ENCODE data around the gene ANKRD13D.
A peak's percentile ranks its signal among the peaks of the same experiment; 100 is the strongest.
"Not testable (repeated sequence)": the region's sequence is repeated elsewhere in the genome, so short reads cannot be mapped to it uniquely, and the experiment has no call there.

ANKRD13D gene

DNA sequence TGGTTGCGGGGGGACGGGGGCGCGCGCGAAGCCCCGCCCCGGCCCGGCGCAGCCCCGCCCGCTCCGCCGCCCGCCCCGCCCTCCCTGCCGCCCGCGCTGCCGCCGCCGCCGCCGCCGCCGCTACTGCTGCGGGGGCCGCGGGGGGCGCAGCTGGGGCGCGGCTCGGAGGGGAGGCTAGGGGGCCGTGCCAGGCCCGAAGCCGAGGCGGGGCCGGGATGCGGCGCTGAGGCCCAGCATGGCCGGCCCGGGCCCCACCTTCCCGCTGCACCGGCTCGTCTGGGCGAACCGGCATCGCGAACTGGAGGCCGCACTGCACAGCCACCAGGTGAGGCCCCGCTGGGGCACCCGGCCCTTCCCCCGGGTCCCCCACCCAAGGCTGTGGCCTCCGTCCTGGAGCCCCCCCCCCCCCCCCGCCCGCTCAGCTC is at the start of gene ANKRD13D:
ANKRD13D (plus strand) TSS at position 78 of the 425 bp plus-strand sequence; CDS start at position 236, 158 bp downstream.
- DNase-seq, result no peak

DNA sequence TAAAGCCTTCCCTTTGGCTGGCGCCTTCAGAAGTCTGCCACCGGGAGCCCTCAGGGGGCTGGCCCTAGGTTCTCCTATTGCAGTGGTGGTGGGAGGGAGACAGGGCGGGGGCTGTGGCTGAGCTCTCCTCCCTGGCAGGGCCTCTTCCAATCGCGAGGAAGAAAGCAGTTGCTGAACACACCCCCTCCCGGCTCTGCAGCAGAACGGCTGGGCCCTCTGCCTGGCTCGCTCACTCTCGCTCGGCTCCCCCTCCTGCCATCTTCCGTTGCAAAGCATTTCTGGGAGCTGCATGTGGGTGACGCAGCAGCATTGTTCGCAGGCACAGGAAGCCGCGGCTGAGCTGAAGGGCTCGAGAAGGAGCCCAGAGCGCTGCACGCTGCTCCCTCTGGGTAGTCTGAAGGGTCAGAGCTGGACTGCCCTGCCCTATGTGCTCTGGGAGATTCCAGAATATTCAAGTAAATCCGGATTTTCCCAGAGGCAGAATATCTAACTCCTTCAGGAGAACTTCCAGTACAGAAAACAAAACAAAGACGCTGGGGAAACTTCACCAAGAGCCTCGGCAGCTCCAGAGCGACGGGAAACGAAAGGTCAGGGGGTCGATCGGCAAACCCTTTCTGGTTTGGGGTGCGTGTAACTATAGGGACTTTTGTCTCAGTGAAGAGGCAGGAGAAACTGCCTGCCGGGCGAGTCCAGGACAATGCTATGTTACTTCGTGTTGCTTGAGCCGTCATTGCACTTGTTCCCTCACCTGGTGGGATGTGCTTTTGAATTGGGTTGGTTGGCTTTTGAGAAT is 49.1 kb upstream of the ANKRD13D start:
- DNase-seq, result peak; percentile 97

DNA sequence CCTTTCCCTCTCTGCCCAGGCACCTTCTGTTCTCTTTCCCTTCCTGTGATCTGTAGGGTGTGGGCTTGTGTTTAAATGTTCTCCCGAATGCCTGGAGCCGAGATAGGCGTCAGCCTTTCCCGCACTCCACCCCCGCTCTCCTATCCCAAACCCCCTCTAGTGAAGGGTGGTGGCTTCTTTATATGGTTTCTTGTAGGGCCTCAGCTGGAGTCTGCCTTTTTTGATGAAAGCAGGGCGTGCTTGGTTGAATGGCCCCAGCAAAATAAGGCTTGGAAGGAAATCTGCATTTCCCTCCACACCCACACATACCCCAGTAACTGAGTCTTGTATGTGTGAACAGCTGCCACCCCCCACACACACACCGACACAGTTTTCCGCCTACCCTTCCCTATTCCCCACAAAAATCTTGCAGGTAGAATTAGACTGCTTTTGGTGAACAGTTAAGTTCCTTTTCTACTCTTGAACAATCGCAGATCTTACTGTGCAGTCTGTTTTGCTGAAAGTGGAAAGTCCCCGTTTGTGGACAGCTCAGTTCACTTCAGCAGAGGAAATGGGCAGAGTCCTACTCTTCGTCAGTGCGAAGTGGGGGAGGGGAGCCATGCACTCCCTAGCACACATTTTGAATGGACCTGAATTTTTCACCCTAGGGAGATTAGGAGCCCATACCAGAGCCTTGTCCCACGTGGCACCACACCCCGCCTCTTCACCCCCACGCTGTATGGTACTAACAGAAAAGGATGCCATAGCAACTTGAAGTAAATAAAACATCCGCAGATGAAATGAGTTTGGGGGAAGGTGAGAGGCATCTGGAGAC is 48.3 kb upstream of the ANKRD13D start:
- peak; percentile 56 for DNase-seq

DNA sequence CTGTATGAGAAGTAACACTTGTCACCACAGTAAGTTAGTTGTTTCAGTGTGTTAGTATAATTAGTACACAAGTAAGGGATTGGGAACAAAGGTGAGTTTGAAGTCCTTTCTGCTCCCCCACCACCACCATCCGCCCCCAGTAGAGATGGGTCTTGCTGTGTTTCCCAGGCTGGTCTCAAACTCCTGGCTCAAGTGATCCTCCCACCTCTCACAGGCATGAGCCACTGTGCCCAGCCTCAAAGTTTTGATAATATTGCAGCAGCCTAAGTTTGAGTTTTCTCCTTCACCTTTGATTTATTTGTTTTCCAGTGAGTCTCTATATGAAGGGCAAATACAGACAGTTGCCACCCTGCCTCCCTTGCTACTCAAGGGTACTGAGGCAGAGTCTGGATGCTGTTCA is 46.6 kb upstream of the ANKRD13D start:
- no peak for DNase-seq

DNA sequence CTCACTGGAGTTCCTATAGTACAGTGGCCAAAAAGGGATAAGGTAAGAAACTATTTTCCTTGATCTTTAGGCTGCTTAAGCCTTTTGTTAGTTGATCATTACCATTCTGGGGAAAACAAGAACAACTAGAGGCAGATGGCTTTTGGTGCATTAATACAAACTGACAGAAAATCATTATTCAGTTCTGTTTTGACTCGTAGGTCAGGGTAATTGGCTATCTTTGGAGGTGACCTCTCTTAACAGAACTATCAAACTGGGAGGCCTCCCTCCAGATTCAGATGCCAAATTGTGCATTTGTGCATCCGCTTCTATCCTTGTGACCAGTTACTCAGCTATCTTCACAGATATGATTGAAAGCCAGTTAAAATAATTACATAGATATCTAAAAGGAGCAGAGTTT is 46.1 kb upstream of the ANKRD13D start:
- no peak for DNase-seq

DNA sequence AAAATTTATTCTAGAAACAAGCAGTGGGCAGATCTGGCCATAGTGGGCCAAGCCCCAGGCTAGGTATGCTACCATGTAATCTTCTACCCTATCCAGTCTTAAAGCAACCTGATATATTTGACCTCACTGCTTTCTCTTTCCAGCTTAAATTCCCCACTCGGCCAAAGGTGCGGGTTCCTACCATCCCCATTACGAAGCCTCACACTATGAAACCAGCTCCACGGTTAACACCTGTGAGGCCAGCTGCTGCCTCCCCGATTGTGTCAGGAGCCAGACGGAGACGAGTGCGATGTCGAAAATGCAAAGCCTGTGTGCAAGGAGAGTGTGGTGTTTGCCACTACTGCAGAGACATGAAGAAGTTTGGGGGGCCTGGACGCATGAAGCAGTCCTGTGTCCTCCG is 44.1 kb upstream of the ANKRD13D start:
- DNase-seq, result no peak

DNA sequence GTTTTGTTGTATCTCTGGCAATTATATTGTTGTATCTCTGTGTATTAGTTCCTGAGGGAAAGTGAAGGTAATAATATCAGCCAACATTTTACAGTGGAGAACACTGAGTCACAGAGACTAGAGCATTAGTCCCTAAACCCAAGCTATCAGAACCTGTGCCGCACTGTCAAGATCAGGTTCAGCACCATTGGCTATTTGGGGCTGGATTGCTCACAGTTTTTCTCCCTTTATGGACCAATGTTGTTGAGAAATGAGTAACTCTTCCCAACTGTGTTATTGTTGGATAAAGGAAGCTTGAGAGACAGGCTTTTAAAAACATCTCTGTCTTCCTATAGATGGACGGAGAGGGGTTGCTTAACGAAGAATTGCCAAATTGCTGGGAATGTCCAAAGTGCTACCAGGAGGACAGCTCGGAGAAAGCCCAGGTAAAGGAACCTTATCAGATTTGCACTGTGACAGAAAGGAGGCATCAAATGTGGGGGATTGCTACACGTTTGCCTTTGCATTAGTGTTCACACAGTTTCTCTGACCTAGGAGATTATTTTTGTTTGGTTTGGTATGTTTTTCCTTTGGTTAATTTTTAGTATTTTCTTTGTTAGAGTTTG is 41.1 kb upstream of the ANKRD13D start:
- no peak for DNase-seq

DNA sequence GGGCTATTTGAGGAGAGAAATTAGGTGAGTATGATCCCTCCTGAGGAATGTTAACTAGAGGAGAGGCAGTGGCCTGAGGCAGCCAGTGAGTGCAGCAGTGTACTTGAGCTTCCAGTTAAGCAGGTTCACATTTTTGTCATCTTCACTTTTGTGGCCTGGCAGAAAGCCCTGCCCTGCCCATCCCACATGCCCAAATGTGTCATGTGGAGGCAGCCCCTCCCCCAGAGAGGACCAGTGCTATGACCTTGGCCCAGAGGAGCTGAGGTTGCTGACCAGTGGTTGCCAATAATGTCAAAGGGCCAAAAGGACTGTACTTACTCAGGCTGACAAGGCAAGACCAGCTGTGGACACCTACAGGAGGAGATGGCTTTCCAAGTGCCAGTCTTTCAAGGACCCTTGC is 40.5 kb upstream of the ANKRD13D start:
- DNase-seq, result no peak

DNA sequence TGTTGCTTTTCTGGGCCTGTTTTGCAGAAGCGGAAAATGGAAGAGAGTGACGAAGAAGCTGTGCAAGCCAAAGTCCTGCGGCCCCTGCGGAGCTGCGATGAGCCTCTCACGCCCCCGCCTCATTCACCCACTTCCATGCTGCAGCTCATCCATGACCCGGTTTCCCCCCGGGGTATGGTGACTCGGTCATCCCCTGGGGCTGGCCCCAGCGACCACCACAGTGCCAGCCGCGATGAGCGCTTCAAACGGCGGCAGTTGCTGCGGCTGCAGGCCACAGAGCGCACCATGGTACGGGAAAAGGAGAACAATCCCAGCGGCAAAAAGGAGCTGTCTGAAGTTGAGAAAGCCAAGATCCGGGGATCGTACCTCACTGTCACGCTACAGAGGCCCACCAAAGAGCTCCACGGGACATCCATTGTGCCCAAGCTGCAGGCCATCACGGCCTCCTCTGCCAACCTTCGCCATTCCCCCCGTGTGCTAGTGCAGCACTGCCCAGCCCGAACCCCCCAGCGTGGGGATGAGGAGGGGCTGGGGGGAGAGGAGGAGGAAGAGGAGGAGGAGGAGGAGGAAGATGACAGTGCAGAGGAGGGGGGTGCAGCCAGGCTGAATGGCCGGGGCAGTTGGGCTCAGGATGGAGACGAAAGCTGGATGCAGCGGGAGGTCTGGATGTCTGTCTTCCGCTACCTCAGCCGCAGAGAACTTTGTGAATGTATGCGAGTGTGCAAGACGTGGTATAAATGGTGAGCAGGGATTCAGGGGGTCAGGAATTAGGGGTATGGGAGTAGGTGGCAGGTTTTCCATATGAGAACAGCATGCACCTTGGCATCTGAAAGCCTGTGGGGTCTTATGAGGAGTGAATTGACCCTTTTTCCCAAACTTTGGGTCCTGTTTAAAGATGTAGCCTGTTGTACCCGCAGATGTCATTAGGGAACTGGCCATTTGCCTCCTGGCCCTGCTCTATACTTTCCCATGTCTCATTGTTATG is 38.8 kb upstream of the ANKRD13D start:
- DNase-seq, result no peak

DNA sequence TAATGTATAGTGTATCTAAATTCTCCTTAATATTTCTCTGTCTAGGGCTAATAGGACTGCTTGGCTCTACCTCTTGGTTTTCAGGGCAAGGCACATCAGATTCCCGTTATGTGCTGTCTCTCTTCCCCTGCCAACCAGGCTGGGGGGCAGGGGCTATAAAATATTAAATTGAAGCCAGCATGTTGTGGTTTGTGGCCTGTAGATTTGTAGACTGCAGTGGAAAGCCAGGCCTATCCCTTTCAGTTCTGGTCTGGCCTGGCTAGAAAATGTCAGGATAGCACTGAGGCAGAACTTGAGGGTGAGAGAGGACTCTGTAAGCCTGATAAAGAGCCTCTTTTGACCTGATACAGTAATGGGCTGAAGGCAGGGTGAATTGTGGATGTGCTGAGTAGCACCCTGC is 37.3 kb upstream of the ANKRD13D start:
- DNase-seq, result no peak

DNA sequence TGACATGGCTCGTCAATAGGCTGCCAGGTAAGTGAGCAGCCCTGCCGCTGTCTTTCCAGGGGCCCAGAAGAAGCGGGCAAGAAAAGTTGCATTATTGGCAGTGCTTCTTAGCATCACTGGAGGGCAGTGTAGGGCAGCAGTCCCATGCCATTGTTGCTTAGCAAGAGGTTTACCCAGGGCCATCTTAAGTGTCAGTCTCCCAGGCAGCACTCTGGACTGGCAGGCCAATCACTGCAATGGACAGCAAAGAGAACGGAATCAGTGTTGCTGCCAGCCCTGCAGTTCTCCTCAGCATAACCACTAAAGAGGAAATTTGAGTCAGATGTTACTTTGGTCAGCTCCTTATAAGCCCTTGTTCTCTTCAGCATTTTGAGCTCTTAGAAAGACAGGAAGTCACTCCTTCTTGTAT is 36.3 kb upstream of the ANKRD13D start:
- DNase-seq, result no peak

DNA sequence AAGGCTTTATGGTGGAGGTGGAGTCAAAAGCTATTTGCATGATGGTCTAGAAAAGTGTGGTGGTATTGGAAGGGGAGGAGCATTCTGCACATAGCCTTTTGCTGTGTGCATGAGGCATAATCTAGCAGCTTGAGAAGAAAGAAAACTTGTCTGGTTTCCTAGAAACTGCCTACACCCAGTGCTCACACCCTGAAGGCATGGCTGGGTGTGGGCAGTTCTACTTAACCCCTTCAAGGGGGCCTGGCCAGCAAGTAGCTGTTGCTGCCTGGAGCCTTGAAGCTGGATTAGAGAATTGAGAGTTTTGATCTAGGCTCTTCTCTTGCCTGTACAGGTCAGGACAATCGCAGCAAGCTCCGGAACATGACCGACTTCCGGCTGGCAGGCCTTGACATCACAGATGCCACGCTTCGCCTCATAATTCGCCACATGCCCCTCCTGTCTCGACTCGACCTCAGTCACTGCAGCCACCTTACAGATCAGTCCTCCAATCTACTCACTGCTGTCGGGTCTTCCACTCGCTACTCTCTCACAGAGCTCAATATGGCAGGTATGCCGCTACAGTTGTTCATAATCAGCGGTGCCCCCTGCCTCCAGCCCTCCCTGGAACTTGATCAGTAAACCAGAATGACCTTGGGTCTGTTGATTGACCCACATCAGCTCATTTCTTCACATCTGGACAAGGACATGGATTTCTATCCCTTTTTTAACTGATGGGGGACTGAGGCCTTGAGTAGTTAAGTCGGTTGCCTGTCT is 35.1 kb upstream of the ANKRD13D start:
- no peak for DNase-seq

DNA sequence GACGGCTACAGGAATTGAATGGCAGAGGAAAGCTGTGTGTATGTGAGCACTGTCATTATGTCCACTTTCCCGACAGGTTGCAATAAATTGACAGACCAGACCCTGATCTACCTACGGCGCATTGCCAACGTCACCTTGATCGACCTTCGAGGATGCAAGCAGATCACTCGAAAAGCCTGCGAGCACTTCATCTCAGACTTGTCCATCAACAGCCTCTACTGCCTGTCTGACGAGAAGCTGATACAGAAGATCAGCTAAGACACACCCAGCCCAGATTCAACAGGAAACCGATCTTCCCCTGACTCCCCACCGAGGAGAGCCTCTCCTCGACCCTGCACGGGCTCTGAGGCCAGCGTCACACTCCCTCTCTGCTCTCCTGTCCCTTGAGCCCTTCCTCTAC is 34.3 kb upstream of the ANKRD13D start:
- DNase-seq, result no peak

DNA sequence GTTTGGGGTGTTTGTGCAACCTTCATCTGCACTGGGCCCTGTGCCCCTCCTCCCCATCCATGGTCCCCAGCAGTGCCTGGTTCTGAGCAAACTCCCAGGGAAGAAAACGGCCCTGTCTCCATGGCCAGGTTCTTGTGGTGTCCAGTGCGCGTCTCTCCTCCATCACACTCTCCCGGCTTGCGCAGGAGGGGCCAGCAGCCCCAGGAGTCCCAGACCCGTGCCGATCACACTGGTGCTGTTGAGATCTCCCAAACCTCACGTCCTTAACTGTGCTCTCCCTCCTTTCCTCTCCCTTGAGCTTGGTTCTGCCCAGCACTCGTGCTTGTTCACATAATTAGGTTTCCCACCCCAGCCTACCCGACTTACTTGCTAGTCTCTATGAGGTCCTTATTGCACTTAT is 33.8 kb upstream of the ANKRD13D start:
- no peak for DNase-seq

DNA sequence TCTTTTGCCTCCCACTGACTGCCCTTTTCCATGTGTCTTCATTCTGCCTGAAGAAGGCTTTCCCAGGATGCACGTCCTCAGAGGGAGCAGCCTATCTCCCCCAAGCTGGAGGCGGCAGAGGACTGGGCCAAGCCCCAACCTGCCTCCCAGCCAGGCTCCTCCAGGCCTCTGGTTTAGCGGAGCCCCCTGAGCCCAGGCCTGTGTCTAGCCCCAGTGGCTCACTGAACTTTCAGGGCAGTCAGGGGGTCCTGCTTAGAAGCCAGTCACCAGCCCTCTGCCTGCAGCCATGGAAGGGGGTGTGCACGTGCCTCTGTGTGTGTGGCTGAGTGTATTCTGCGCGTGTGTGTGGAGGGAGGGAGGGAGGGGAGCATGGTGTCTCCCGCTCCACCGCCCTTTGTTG is 33.2 kb upstream of the ANKRD13D start:
- no peak for DNase-seq

DNA sequence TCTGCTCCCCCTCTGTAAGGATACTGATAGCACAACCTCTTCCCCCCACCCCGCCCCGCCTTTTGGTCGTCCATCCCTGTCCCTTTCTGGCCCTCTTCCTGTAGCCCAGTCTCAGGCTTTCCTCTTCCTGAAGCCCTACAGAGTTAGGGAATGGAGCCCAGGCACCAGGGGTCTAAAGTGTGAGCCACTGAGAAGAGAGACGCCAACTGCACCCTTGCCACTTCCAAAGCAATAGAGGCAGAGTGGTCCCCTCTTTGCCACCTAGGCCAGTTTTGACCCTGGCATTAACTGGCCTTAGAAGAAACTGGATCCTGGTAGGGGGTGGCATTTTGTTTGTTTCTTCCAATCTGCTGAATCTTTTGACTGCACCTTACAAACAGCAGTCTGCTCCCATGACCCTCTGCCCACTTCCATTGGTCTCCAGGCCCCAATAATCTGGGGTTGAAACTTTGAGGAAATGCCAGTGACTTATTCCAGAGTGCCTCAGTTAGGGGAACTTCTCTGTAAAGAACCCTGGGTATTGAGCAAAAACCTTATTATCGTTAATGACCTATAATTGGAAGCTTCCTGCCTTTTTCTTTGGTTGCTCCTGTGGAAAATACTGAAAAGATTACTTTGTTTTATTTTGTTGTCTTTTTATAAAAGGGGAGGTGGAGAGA is 32.5 kb upstream of the ANKRD13D start:
- DNase-seq, result no peak

DNA sequence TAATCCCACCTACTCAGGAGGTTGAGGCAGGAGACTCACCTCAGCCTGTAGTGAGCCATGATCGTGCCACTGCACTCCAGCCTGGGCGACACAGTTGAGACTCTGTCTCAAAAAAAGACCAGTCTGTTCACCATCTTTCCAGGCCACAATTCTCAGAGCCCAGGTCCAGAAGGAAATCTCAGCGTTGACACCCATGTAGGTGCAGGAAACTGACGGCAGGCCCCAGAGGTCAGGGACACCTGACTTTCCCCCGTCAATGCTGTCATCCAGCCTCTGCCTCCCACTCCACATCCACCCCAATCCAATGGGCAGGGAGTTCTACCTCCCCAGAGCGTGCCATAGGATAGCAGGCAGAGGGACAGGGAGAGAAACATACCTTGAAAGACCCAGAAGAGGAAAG is 28.7 kb upstream of the ANKRD13D start:
- DNase-seq, result no peak

DNA sequence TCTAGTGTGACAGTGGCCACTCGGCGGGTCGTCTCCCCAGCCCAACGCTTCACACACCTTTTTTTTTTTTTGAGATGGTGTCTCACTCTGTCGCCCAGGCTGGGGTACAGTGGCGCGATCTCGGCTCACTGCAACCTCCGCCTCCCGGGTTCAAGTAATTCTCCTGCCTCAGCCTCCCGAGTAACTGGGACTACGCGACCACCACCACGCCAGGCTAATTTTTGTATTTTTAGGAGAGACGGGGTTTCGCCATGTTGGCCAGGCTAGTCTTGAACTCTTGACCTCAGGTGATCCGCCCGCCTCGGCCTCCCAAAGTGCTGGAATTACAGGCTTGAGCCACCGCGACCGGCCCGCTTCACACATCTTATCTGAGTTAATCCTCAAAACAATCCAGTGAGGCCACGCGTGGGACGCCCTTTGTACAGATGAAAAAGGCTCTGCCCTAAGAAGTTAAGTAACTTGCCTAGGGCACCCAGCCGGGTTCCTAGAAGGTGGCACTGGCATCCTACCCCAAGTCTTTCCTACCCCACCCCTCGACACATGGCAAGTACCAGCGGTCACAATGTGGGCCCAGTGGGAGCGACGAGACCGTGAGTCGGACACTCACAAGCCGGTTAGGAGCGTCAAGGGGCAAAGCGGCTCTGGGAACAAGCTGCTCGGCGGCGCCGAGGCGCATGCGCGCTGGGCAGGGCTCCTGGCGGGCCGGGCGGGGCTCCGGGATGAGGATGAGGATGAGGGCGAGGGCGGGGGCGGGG is 28.0 kb upstream of the ANKRD13D start:
- not testable (repeated sequence) for DNase-seq

DNA sequence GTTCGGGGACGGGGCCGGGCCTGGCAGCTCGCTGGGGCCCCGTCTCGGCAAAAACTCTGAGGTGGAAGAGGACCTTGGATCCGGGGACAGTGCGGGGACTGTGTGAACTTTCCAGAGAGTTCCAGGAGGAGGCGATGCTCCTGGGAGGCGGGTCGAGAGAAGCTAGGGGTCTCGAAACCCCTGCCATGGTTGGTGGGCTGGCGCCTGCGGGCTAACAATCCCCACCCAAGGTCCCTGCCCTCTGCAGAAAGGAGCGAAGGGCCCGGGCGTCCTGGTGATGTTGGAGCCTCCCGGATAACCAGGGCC is 27.5 kb upstream of the ANKRD13D start:
- DNase-seq, result no peak

DNA sequence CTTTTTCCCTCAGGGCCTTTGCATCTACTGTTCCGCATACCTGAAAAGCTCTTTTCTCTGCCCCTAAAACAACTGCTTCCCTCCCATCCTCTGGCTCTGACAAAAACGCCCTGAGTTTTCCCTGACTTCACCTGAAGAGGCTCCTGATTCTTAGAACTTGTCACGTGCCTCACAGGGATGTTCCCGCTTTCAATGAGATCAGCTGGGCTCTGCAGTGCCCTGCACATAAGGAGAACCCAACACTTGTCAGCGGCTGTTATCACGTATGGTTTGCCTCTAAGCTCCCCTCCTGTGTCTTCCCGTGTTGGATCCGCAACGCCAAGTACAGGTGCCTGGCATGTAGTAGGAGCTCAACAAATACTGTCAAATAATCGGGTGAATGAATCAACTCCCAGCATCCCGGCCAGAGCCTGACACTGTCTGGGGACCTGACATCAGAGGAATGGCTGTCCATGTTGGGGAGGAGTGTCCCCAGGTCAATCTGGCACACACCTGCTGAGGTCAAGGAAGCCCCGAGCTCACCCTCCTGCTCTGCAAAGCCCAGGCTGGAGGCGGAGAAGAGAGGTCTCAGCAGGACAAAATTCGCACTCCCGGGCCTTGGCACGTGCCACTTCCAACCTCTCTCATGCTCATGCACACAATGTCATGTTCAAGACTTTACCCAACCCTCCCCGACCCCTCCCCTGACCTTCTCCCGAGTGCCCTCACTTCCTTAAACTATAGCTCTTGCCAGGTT is 27.0 kb upstream of the ANKRD13D start:
- no peak for DNase-seq
